Calu3 (cell line): ENCODE results near the gene TEX29. TPM values are rescaled to one million over a fixed set of nuclear protein-coding genes. Genes with fewer than 3 reads are reported as not detected.

Source experiments
- BruUV-seq: library from RNA; stranded (reverse); fragments of 400-500 nt; replicated peaks from 2 replicates; lab custom pipeline; 2021; lab: Mats Ljungman, UMichigan
- CTCF ChIA-PET: fragments of 300-600 bp; sonication (Branson Sonifier 250); formaldehyde crosslinking; loops from one replicate; lab custom pipeline; 2022; ENCODE audit warnings: antibody characterized with exemption; lab: Charles Lee
- DNase-seq: peaks from one replicate; pipeline ENCODE4 v3.0.0; 2022
- H3K27ac Mint-ChIP-seq: one replicate; pipeline ENCODE4 v1.8.0; 2022; ENCODE audit warnings: mixed read lengths; ENCODE audit not compliant: unreplicated experiment
- H3K27me3 Mint-ChIP-seq: one replicate; pipeline ENCODE4 v1.8.0; 2022; ENCODE audit warnings: mixed read lengths; ENCODE audit not compliant: unreplicated experiment
- H3K36me3 Mint-ChIP-seq: one replicate; pipeline ENCODE4 v1.8.0; 2022; ENCODE audit warnings: mild to moderate bottlenecking, moderate library complexity, mixed read lengths; ENCODE audit not compliant: insufficient read depth, unreplicated experiment
- H3K4me1 Mint-ChIP-seq: one replicate; pipeline ENCODE4 v1.8.0; 2022; ENCODE audit warnings: mild to moderate bottlenecking, low read depth, mixed read lengths; ENCODE audit not compliant: unreplicated experiment
- H3K4me3 Mint-ChIP-seq: one replicate; pipeline ENCODE4 v1.8.0; 2022; ENCODE audit warnings: mild to moderate bottlenecking, low read depth, moderate library complexity, mixed read lengths; ENCODE audit not compliant: unreplicated experiment
- H3K9me3 Mint-ChIP-seq: one replicate; pipeline ENCODE4 v1.8.0; 2022; ENCODE audit warnings: low read depth, mixed read lengths; ENCODE audit not compliant: unreplicated experiment
- CTCF ChIP-seq: fragments of 200-600 bp; IDR thresholded peaks from one replicate; pipeline ENCODE4 v1.8.0; 2022; ENCODE audit warnings: antibody characterized with exemption; ENCODE audit not compliant: unreplicated experiment
- intact Hi-C: fragments of 100-400 bp; cut with micrococcal nuclease; formaldehyde crosslinking; loops from one replicate; pipeline ENCODE4 v1.10.0; 2022; ENCODE audit not compliant: unreplicated experiment
- total RNA-seq: library from RNA; stranded (reverse); gene quantifications from 2 replicates; pipeline ENCODE4 v1.2.3, GENCODE V29; 2022

The TEX29 gene
- total RNA-seq, 1 experiment from 2014 or later: not detected

- Mint-ChIP-seq H3K36me3 (no peaks in the 10 kb centered on the region), H3K4me3 (no peak overlapping the region), H3K9me3 (no peaks in the 10 kb centered on the region), H3K27ac (no peak overlapping the region), H3K4me1 (no peaks in the 10 kb centered on the region), H3K27me3 (no peaks in the 10 kb centered on the region)
- BruUV-seq: no TSS peak
- no peak for TF ChIP-seq CTCF
- no peak for DNase-seq
- CTCF ChIA-PET: no interaction called here
- intact Hi-C loops: no loop called here
Measured at GRCh38 chr13:111298214-111298975, 22.0 kb upstream of the TEX29 start.

- TF ChIP-seq CTCF: no peak
- CTCF ChIA-PET: no interaction called here
- no peak overlapping the region for H3K4me3 Mint-ChIP-seq
- H3K36me3 Mint-ChIP-seq: no peaks in the 10 kb centered on the region
- H3K4me1 Mint-ChIP-seq: no peaks in the 10 kb centered on the region
- intact Hi-C loops: no loop called here
- H3K27ac Mint-ChIP-seq: no peak overlapping the region
- H3K9me3 Mint-ChIP-seq: no peaks in the 10 kb centered on the region
- no TSS peak for BruUV-seq
- DNase-seq: no peak
- H3K27me3 Mint-ChIP-seq: no peaks in the 10 kb centered on the region
Measured at GRCh38 chr13:111302045-111302726, 18.3 kb upstream of the TEX29 start.

- Mint-ChIP-seq H3K36me3 (peaks cover 5% of the 10 kb centered on the region), H3K4me3 (no peak overlapping the region)
Measured at GRCh38 chr13:111303559-111303958, 16.9 kb upstream of the TEX29 start.

GRCh38 chr13:111304041-111304544 lies 16.3 kb upstream of the TEX29 start:
- BruUV-seq: no TSS peak
- Mint-ChIP-seq H3K36me3 (peaks cover 5% of the 10 kb centered on the region), H3K9me3 (no peaks in the 10 kb centered on the region), H3K27me3 (no peaks in the 10 kb centered on the region), H3K4me1 (no peaks in the 10 kb centered on the region), H3K27ac (no peak overlapping the region), H3K4me3 (no peak overlapping the region)
- DNase-seq: no peak
- intact Hi-C loops: no loop called here
- no peak for TF ChIP-seq CTCF
- CTCF ChIA-PET: no interaction called here

More at GRCh38 chr13:111303559-111303958, 16.9 kb upstream of the TEX29 start:
- CTCF ChIA-PET: no interaction called here
- no peak for TF ChIP-seq CTCF
- Mint-ChIP-seq H3K27me3 (no peaks in the 10 kb centered on the region), H3K27ac (no peak overlapping the region), H3K9me3 (no peaks in the 10 kb centered on the region), H3K4me1 (no peaks in the 10 kb centered on the region)
- no peak for DNase-seq
- no TSS peak for BruUV-seq
- intact Hi-C loops: no loop called here
